SKM-1 treated with dmso at 0.1 percent for 144 hours (cell line): ENCODE measurements around the gene FMNL3.
"Not testable (repeated sequence)": the region's sequence is repeated elsewhere in the genome, so short reads cannot be mapped to it uniquely, and the experiment has no call there.

ENCODE experiments used
- DNase-seq: peaks from one replicate; lab custom pipeline; 2025; ENCODE audit not compliant: unreplicated experiment; lab: John Stamatoyannopoulos, UW

FMNL3 gene, protein sequence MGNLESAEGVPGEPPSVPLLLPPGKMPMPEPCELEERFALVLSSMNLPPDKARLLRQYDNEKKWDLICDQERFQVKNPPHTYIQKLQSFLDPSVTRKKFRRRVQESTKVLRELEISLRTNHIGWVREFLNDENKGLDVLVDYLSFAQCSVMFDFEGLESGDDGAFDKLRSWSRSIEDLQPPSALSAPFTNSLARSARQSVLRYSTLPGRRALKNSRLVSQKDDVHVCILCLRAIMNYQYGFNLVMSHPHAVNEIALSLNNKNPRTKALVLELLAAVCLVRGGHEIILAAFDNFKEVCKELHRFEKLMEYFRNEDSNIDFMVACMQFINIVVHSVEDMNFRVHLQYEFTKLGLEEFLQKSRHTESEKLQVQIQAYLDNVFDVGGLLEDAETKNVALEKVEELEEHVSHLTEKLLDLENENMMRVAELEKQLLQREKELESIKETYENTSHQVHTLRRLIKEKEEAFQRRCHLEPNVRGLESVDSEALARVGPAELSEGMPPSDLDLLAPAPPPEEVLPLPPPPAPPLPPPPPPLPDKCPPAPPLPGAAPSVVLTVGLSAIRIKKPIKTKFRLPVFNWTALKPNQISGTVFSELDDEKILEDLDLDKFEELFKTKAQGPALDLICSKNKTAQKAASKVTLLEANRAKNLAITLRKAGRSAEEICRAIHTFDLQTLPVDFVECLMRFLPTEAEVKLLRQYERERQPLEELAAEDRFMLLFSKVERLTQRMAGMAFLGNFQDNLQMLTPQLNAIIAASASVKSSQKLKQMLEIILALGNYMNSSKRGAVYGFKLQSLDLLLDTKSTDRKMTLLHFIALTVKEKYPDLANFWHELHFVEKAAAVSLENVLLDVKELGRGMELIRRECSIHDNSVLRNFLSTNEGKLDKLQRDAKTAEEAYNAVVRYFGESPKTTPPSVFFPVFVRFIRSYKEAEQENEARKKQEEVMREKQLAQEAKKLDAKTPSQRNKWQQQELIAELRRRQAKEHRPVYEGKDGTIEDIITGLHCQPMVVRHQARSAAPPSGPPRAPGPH

DNA sequence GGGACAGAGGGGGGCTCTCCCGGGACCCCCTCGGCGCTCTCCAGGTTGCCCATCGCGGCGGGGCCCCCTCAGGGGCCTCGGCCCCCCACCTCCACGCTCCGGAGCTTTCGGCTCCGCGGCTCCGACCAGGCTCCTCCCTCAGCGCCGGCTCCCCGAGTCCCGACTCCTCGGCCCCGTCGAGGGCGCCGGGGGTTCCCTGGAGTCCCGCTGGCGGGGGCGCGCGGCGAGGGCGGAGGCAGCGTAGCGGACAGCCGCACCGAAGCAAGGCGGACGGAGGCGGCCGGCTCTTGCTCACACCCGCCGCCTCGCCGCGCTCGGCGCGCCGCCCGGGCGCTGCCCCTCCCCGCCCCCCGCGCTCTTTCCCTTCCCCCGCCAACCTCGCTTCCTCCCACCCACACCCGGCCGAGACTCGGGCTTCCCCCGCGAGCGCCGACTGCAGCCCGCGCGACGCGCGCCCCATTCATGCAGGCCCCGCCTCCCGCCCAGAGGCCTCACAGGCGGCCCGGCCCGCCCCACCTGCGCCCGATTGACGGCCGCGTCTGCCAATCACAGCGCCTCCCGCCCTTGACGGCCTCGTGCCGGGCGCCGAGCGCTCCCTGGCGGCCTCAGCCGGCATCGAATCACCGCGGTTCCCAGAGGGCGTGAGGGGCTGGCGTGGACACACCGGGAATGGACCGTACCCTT lies at the start of gene FMNL3:
Gene FMNL3, minus strand, starts transcription at position 278 of the 684 bp plus-strand sequence. Its CDS starts 225 bp downstream, at position 53.
- DNase-seq: peak; percentile 38

- no peak for DNase-seq
Measured at GRCh38 chr12:49750996-49751393, 43.8 kb upstream of the FMNL3 start.

GRCh38 chr12:49750027-49750995 lies 43.1 kb upstream of the FMNL3 start:
- DNase-seq: peak; percentile 30

DNA sequence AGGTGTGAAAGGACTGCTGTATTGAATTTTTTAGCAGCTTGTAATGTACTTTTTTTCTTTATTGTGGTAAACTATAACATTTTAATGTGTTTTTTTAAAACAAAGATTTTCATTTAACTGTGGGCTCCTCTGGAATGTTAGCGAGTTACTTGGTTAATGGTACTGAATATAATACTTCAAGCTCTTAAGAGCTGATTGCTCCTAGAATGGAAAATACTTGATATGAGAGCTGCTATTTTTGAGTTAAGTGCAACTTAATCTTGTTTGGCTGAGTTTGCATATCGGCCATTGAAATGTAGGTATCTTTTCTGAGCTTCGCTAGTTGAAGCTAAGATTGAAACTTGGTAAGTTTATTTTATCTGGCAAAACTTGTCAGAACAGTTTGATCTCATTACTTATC lies 41.6 kb upstream of the FMNL3 start:
- DNase-seq: no peak

DNA sequence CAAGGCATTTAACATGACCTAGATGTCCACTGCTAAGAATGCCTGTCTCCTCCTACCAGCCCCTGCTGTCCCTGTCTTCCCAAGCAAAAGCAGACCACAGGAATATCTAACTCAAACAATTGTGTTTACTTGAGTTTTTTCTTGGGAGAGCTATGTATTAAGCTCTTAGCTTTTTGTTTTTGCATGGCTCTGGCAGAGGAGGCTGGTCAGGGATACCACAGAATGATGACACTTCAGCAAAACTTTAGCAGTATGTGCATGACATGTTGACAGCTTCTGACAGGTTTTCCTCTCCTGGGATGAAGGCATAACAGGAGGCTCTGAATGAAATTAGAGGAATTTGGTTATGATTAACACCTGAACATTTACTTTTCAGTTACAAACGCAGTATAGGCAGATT lies 41.1 kb upstream of the FMNL3 start:
- DNase-seq: no peak

DNA sequence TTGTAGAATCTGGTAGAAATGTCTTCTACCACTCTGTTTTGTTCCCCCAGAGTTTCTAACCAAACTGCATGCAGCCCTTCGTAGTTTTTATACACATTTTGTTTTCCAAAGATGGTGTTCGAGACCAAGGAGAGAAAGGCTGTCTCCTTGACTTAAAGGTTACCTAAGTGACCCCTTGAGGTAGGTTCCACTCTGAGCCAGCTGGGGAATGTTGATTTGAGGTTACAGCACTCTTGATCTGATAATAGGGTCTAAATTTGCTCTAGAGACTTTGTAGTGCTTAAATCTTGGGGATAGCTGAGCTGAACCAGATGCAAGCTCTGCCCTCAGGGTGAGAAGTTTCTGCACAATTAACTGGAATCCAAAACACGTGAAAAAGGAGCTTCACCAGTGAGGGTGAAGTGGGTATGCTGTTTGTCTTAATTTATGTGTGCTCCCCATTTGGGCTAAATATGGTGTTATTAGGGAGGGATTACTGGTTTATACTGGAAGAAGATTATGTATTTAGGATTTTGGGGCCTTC lies 37.2 kb upstream of the FMNL3 start:
- no peak for DNase-seq

GRCh38 chr12:49741882-49742620 lies 34.8 kb upstream of the FMNL3 start:
- peak; percentile 45 for DNase-seq

DNA sequence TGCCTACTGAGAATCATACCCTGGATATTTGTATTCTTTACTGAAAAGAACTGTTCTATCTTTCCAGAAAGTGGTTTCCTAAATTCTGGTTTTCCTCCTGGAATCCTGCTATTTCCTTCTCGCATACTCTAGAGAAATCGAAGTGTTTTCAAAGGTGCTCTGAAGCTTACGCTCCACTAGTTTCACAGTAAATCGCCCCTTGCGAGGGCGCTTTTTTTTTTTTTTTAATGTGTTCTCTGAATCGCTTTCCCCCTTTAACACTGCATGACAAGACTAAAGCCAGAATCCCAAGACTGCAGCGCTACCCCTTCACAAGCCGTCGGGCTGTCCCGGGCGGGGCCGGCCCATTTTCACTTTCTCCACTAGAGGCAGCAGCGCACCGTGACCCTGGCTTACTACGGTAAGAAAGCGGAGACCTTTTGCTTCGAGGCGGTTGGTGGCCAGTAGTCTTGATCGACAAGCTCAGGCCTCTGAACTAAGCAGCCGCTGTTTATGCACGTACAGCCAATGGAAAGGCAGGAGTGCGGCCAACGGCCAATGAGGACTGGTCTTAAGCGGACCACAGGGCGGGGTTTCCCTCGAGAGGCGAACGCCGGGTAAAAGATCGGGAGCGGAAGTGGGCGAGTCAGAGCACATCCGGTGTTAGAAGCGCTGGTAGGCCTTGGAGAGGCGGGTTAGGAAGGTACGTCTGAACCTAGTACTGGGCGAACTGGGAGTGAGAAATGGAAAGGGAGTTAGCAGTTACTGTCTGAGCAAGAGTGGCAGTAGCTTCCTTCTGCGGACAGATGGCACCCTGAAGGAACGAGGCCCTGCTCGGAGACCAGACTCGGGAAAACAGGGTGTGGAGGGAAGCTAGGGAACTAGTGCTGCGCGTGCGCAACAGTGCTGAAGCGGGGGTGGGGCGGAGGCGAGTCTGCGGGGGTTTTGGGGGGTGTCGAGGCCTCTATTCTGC lies 34.0 kb upstream of the FMNL3 start, which contains the start of gene TMBIM6:
Gene TMBIM6, plus strand, starts transcription at position 628 of the 952 bp plus-strand sequence. CDS start 10,937 bp downstream, outside the sequence.
- peak; percentile 89 for DNase-seq

- DNase-seq: not testable (repeated sequence)
Measured at GRCh38 chr12:49740277-49740676, 33.1 kb upstream of the FMNL3 start.

GRCh38 chr12:49738721-49739120 lies 31.5 kb upstream of the FMNL3 start:
- not testable (repeated sequence) for DNase-seq

GRCh38 chr12:49734900-49735299 lies 27.7 kb upstream of the FMNL3 start:
- not testable (repeated sequence) for DNase-seq

DNA sequence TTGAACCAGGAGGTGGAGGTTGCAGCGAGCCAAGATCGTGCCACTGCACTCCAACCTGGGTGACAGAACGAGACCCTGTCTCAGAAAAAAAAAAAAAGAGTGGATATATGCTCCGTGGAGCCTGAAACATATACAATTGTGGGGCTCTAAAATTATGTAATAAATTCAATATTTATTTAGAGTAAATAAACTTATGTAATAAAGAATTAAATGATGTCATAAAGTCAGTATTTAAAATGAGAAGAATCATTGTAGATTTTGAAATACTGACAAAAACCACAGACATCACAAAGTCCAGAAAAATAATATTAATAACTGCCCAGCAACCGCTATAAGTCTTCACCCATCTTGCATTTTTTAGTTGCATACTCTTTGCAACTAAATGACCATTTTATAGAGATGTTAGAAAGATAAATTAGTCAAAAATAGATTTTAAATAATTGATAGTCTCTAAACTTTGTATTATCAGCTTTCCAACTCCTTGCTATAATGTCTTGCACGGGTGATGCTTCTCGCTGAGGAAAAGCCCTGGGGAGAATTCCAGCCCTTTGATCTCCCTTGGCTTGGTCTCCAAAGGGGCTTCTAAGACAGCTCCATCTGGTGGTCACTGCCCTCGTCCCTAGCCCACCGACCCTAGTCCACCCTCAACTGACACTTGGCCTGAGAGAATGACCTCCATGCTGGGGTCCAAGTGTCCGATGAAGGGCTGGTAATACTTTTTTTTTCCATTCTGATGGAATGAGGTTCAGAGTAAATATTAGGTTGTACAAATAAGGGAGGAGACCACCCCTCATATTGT lies 26.2 kb upstream of the FMNL3 start:
- no peak for DNase-seq

- DNase-seq: no peak
Measured at GRCh38 chr12:49730568-49731101, 23.4 kb upstream of the FMNL3 start.

DNA sequence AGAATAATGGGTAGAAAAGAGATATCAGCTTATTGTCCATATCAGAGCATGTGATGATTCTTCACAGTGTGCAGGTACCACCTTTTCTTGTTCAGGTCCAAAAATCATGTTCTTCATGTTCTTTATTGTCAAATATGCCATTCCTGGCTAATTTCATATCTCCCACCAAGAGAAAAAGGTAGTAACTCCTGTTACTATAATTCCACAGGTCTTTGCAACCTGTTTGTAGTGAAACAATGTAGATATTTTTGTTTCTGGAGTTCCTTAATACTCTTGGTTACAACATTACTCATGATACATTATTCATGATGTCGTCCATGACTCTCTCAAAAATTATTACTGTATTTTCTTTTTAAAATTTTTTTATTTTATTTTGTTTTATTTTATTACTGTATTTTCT lies 22.8 kb upstream of the FMNL3 start:
- DNase-seq: no peak

- no peak for DNase-seq
Measured at GRCh38 chr12:49728446-49728845, 21.2 kb upstream of the FMNL3 start.

DNA sequence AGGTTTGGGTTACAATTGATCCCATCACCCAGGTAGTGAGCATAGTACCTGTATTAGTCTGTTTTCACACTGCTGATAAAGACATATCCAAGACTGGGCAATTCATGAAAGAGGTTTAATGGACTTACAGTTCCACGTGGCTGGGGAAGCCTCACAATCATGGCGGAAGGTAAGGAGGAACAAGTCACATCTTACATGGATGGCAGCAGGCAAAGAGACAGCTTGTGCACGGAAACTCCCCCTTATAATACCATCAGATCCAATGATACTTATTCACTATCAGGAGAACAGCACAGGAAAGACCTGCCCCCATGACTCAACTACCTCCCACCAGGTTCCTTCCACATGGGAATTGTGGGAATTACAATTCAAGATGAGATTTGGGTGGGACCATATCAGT lies 14.2 kb upstream of the FMNL3 start:
- not testable (repeated sequence) for DNase-seq

- no peak for DNase-seq
Measured at GRCh38 chr12:49720214-49720613, 13.0 kb upstream of the FMNL3 start.
